Thyroid gland (tissue), 4 donors: Measurements from ENCODE around the gene LHFPL2. TPM values are rescaled to one million over a fixed set of nuclear protein-coding genes. Genes with fewer than 3 reads are reported as not detected.

Source experiments
- DNase-seq, 2 donors: peaks; one replicate each; pipeline ENCODE4 v3.0.0-alpha.2; 2019
- H3K27ac ChIP-seq, 3 donors: fragments of 200-600 bp; sonication (generic); 1 replicate in 2 of 3; 2 replicates in 1 of 3; pipeline ENCODE4 v1.5.1; 2016 to 2019; ENCODE audit warnings: mild to moderate bottlenecking in 1 of 3, moderate library complexity in 1 of 3
- H3K27me3 ChIP-seq: fragments of 200-600 bp; sonication (generic); one replicate; pipeline ENCODE4 v1.5.1; 2019
- H3K36me3 ChIP-seq, 2 donors: fragments of 200-600 bp; sonication (generic); one replicate each; pipeline ENCODE4 v1.5.1; 2016 to 2019
- H3K4me1 ChIP-seq, 2 donors: fragments of 200-600 bp; sonication (generic); one replicate each; pipeline ENCODE4 v1.5.1; 2017 to 2019
- H3K4me3 ChIP-seq, 3 donors: fragments of 200-600 bp; sonication (generic); replicated peaks in 1 of 3; 1 replicate in 2 of 3; 2 replicates in 1 of 3; pipeline ENCODE4 v1.5.1; 2016; ENCODE audit warnings: mild to moderate bottlenecking in 1 of 3
- H3K9me3 ChIP-seq: fragments of 200-600 bp; sonication (generic); one replicate; pipeline ENCODE4 v1.5.1; 2017
- CTCF ChIP-seq, 6 experiments: fragments of 200-600 bp in 3 of 6; fragments of 450-650 bp in 3 of 6; sonication (generic) in 3 of 6; IDR thresholded peaks; one replicate each; pipeline ENCODE4 v1.5.1; 2016 to 2019; ENCODE audit warnings: antibody characterized with exemption in 6 of 6, mild to moderate bottlenecking in 2 of 6, inconsistent platforms in 1 of 6, moderate library complexity in 1 of 6
- POLR2A ChIP-seq, 2 donors: fragments of 450-650 bp; IDR thresholded peaks; one replicate each; pipeline ENCODE4 v1.6.1; 2017; ENCODE audit warnings: antibody characterized with exemption in 2 of 2, mild to moderate bottlenecking in 2 of 2, moderate library complexity in 1 of 2
- WGBS, 2 donors: methylation state at CpG; one replicate each; pipeline ENCODE4 v1.1.5; 2017; 5-methylcytosine and 5-hydroxymethylcytosine counted together
- intact Hi-C: fragments of 100-400 bp; cut with DNase I; formaldehyde crosslinking; loops from one replicate; pipeline ENCODE4 v1.15.1; 2023
- total RNA-seq, 4 donors: library from RNA; depleted of rRNA; stranded (reverse); fragments of >200 nt; gene quantifications; one replicate each; pipeline ENCODE4 v1.2.3, GENCODE V29; 2016

The LHFPL2 gene
- total RNA-seq, 4 donors from 2014 or later: 17.6 to 25.7 (median 23.7) TPM

GRCh38 chr5:78597068-78597973 is 51.3 kb downstream of the LHFPL2 start:
- H3K27ac ChIP-seq: no peak overlapping the region
- intact Hi-C loops: no loop called here
- WGBS, 2 donors: 80 to 85% methylated on average over 5 of the region's 5 CpGs

GRCh38 chr5:78595458-78595921 is 53.1 kb downstream of the LHFPL2 start:
- peak overlapping the region; percentile 56 to 71 (median 58) for H3K27ac ChIP-seq
- intact Hi-C loops: no loop called here
- H3K27me3 ChIP-seq: no peaks in the 10 kb centered on the region
- TF ChIP-seq POLR2A (IDR thresholded peaks at IDR 0.05): no peak
- TF ChIP-seq CTCF (IDR thresholded peaks at IDR 0.05): no peak
- 60 to 71% methylated on average over 4 of the region's 4 CpGs for WGBS, 2 donors
- H3K9me3 ChIP-seq: no peaks in the 10 kb centered on the region
- H3K4me1 ChIP-seq: peaks cover 20 to 30% of the 10 kb centered on the region in 2 donors
- no peak overlapping the region for H3K4me3 ChIP-seq
- no peaks in the 10 kb centered on the region for H3K36me3 ChIP-seq
- no peak for DNase-seq

More at GRCh38 chr5:78597068-78597973, 51.3 kb downstream of the LHFPL2 start:
- no peak for DNase-seq
- peaks cover 20 to 30% of the 10 kb centered on the region in 2 donors for H3K4me1 ChIP-seq
- no peak for TF ChIP-seq CTCF (IDR thresholded peaks at IDR 0.05)
- no peak for TF ChIP-seq POLR2A (IDR thresholded peaks at IDR 0.05)
- no peaks in the 10 kb centered on the region for H3K36me3 ChIP-seq
- no peak overlapping the region for H3K4me3 ChIP-seq
- H3K9me3 ChIP-seq: no peaks in the 10 kb centered on the region
- no peaks in the 10 kb centered on the region for H3K27me3 ChIP-seq

- H3K27ac ChIP-seq: peak overlapping the region; percentile 56 to 71 (median 58)
- no peaks in the 10 kb centered on the region for H3K27me3 ChIP-seq
- WGBS, 2 donors: 31 to 40% methylated on average over 7 of the region's 7 CpGs
- peaks cover 20 to 30% of the 10 kb centered on the region in 2 donors for H3K4me1 ChIP-seq
- no peaks in the 10 kb centered on the region for H3K36me3 ChIP-seq
- peak; percentile 68 to 76 for DNase-seq
- intact Hi-C loops: no loop called here
- peak in 1 of 6 experiments; percentile 33 for TF ChIP-seq CTCF (IDR thresholded peaks at IDR 0.05)
- TF ChIP-seq POLR2A (IDR thresholded peaks at IDR 0.05): no peak
- H3K4me3 ChIP-seq: no peak overlapping the region
- no peaks in the 10 kb centered on the region for H3K9me3 ChIP-seq
Observed at GRCh38 chr5:78594610-78595457, 53.7 kb downstream of the LHFPL2 start.

GRCh38 chr5:78594021-78594420 is 54.6 kb downstream of the LHFPL2 start:
- TF ChIP-seq POLR2A (IDR thresholded peaks at IDR 0.05): no peak
- no peak for TF ChIP-seq CTCF (IDR thresholded peaks at IDR 0.05)
- DNase-seq: no peak
- no peaks in the 10 kb centered on the region for H3K36me3 ChIP-seq
- peaks cover 20 to 31% of the 10 kb centered on the region in 2 donors for H3K4me1 ChIP-seq
- H3K4me3 ChIP-seq: no peak overlapping the region
- WGBS, 2 donors: 70 to 80% methylated on average over 3 of the region's 3 CpGs
- no peaks in the 10 kb centered on the region for H3K27me3 ChIP-seq
- no peak overlapping the region for H3K27ac ChIP-seq
- H3K9me3 ChIP-seq: no peaks in the 10 kb centered on the region
- intact Hi-C loops: no loop called here
